Skeletal muscle tissue (tissue), 4 donors: ENCODE measurements around the gene E2F2. TPM values are rescaled to one million over a fixed set of nuclear protein-coding genes. Genes with fewer than 3 reads are reported as not detected.
"Not testable (repeated sequence)": the region's sequence is repeated elsewhere in the genome, so short reads cannot be mapped to it uniquely, and the experiment has no call there.

ENCODE experiments used
- H3K27ac ChIP-seq: one replicate; pipeline ENCODE4 v1.7.0; 2013; ENCODE audit warnings: mild to moderate bottlenecking, low read depth, low read length, inconsistent platforms
- H3K27me3 ChIP-seq, 3 donors: one replicate each; pipeline ENCODE4 v1.7.0; 2013; ENCODE audit warnings: low read length in 3 of 3; ENCODE audit not compliant: control insufficient read depth in 3 of 3, insufficient read depth in 3 of 3
- H3K36me3 ChIP-seq, 3 donors: one replicate each; pipeline ENCODE4 v1.7.0; 2013; ENCODE audit warnings: low read length in 3 of 3; ENCODE audit not compliant: control insufficient read depth in 3 of 3, insufficient read depth in 3 of 3
- H3K4me1 ChIP-seq, 3 donors: one replicate each; pipeline ENCODE4 v1.7.0; 2013; ENCODE audit warnings: low read length in 3 of 3, mild to moderate bottlenecking in 3 of 3; ENCODE audit not compliant: control insufficient read depth in 3 of 3, insufficient read depth in 3 of 3
- H3K4me3 ChIP-seq, 3 donors: one replicate each; pipeline ENCODE4 v1.7.0; 2013; ENCODE audit warnings: low read length in 3 of 3
- H3K9ac ChIP-seq, 3 donors: one replicate each; pipeline ENCODE4 v1.7.0; 2013; ENCODE audit warnings: low read length in 3 of 3, mild to moderate bottlenecking in 3 of 3, moderate library complexity in 2 of 3, low read depth in 1 of 3
- H3K9me3 ChIP-seq, 3 donors: one replicate each; pipeline ENCODE4 v1.7.0; 2013; ENCODE audit warnings: low read length in 3 of 3; ENCODE audit not compliant: control insufficient read depth in 3 of 3
- total RNA-seq: library from RNA; depleted of rRNA; stranded (reverse); fragments of >200 nt; gene quantifications from one replicate; pipeline ENCODE4 v1.2.3, GENCODE V29; 2014
- donor health status: Osteomylitis.

Gene E2F2
- total RNA-seq, 1 donor from 2014 or later: 5.7 TPM

DNA sequence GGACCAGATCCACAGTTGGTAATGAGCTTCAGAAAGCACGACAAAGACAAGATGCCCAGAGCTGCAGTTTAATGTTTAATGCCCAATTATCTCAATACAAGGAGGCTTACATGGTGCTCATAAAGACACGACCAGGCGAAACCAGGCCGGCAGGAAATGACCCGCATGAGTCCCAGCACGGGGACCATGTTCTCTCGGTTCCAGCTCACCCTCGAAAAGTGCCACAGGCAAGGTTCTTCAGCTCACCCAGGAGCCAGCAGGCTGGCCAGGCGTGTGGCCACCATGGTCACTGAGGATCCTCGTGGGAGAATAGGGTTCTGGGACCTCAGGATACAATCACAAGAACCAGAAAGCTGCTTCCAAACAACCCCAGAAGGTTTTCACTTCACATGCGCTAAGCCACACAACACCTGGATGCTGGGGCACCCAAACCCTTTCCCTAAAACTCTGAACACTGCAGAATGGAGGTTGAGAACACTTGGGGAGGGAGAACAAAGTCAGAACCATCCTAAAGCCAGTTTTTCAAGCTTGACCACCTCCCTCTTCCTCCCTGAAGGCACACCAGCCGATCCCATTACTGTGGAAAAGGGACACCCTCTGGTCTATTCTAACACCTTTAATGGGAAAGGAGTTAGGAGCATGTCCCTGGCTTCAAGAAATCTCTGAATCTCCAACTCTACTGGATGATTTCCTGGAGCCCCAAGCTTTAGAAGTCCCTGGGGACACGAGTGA lies 24.5 kb downstream of the E2F2 start:
- no peaks in the 10 kb centered on the region for H3K9me3 ChIP-seq
- peaks cover 0 to 3% (median 0%) of the 10 kb centered on the region in 3 donors for H3K27me3 ChIP-seq
- no peak overlapping the region for H3K9ac ChIP-seq
- H3K4me1 ChIP-seq: no peaks in the 10 kb centered on the region
- H3K27ac ChIP-seq: no peak overlapping the region
- H3K36me3 ChIP-seq: no peaks in the 10 kb centered on the region
- no peak overlapping the region for H3K4me3 ChIP-seq

DNA sequence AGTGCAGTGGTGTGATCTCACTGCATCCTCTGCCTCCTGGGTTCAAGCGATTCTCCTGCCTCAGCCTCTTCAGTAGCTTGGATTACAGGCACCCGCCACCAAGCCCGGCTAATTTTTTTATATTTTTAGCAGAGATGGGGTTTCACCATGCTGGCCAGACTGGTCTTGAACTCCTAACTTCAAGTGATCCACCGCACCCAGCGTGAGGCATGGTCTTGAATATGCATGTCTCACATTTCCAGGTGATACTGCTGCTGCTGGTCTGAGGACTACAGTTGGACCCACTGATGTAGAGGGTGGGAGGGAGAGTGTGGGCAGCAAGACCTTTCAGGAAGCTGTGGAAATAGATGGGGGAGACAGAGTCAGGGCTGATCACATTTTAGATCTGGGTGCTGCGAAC lies 25.2 kb downstream of the E2F2 start:
- no peak overlapping the region for H3K4me3 ChIP-seq
- H3K9ac ChIP-seq: no peak overlapping the region
- H3K9me3 ChIP-seq: no peaks in the 10 kb centered on the region
- H3K36me3 ChIP-seq: no peaks in the 10 kb centered on the region
- H3K4me1 ChIP-seq: no peaks in the 10 kb centered on the region
- no peak overlapping the region for H3K27ac ChIP-seq
- peaks cover 0 to 3% (median 0%) of the 10 kb centered on the region in 3 donors for H3K27me3 ChIP-seq

DNA sequence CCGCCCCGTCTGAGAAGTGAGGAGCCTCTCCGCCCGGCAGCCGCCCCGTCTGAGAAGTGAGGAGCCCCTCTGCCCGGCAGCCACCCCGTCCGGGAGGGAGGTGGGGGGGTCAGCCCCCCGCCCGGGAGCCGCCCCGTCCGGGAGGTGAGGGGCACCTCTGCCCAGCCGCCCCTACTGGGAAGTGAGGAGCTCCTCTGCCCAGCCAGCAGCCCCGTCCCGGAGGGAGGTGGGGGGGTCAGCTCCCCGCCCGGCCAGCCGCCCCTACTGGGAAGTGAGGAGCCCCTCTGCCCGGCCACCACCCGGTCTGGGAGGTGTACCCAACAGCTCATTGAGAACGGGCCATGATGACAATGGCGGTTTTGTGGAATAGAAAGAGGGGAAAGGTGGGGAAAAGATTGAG lies 26.9 kb downstream of the E2F2 start:
- not testable (repeated sequence) for H3K36me3 ChIP-seq, H3K9me3 ChIP-seq, H3K9ac ChIP-seq, H3K27me3 ChIP-seq, H3K27ac ChIP-seq, H3K4me1 ChIP-seq, H3K4me3 ChIP-seq

DNA sequence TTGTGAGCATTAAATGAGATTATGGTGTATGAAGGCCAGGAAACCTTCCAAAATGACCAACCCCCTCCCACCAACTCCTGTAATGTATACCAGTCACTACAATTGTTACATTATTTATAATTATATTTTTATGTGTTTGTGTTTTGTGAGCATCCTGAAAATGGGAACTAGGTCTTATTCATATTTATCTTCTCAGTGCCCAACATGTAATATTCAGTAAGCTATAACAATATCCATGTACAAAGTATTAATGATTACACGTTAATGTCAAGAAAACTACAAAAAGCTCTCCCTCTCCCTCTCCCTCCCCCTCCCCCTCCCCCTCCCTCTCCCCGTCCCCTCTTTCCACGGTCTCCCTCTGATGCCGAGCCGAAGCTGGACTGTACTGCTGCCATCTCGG lies 28.1 kb downstream of the E2F2 start:
- Histone ChIP-seq H3K36me3 (no peaks in the 10 kb centered on the region), H3K27ac (no peak overlapping the region), H3K9me3 (no peaks in the 10 kb centered on the region), H3K9ac (no peak overlapping the region), H3K4me3 (no peak overlapping the region), H3K27me3 (peaks cover 0 to 3% (median 0%) of the 10 kb centered on the region in 3 donors), H3K4me1 (no peaks in the 10 kb centered on the region)

DNA sequence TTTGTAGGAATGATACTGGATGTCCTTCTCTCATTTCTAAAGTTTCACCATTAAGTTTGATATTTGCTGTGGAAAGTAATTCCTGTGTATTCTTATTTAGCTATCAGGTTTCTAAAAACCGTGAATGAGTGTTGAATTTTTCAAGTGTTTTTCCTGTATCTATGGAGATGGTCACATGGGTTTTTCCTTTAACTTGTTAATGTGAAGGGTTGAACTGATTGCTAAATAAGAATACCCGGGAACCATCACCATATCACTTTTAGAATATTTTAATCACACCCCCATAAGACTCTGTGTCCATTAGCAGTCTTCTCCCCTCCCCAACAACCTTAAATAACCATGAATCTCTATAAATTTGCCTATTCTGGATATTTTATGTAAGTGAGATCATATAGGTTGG lies 30.6 kb downstream of the E2F2 start:
- Histone ChIP-seq H3K4me1 (peaks cover 0 to 4% (median 0%) of the 10 kb centered on the region in 3 donors), H3K27me3 (peaks cover 0 to 3% (median 0%) of the 10 kb centered on the region in 3 donors), H3K36me3 (no peaks in the 10 kb centered on the region), H3K4me3 (no peak overlapping the region), H3K9me3 (no peaks in the 10 kb centered on the region), H3K9ac (no peak overlapping the region), H3K27ac (no peak overlapping the region)

DNA sequence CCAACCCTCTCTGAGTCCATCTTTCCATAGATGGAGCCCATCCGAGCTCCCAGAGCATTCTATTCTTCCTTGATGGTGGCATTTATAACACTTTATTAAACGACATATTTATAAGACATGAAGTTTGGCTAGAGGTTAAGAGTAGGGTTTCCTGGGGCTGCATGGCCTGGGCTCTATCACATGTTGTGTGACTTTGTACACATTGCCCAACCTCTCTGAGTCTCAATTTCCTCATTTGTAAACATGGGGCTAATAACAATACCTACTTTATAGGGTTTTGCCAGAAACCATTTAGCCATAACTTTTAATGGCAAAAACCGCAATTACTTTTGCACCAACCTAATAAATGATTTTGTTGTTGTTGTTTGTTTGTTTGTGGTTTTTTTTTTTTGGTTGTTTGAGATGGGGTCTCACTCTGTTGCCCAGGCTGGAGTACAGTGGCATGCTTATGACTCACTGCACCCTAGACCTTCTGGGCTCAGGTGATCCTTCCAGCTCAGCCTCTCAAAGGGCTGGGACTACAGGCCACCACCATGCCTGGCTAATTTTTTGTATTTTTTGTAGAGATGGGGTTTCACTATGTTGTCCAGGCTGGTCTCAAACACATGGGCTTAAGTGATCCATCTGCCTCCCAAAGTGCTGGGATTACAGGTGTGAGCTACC lies 33.1 kb downstream of the E2F2 start:
- Histone ChIP-seq H3K9me3 (no peaks in the 10 kb centered on the region), H3K4me3 (no peak overlapping the region), H3K9ac (peak overlapping the region in 1 of 3 donors; percentile 45), H3K36me3 (no peaks in the 10 kb centered on the region), H3K27me3 (no peaks in the 10 kb centered on the region), H3K4me1 (peaks cover 0 to 4% (median 0%) of the 10 kb centered on the region in 3 donors), H3K27ac (no peak overlapping the region)

DNA sequence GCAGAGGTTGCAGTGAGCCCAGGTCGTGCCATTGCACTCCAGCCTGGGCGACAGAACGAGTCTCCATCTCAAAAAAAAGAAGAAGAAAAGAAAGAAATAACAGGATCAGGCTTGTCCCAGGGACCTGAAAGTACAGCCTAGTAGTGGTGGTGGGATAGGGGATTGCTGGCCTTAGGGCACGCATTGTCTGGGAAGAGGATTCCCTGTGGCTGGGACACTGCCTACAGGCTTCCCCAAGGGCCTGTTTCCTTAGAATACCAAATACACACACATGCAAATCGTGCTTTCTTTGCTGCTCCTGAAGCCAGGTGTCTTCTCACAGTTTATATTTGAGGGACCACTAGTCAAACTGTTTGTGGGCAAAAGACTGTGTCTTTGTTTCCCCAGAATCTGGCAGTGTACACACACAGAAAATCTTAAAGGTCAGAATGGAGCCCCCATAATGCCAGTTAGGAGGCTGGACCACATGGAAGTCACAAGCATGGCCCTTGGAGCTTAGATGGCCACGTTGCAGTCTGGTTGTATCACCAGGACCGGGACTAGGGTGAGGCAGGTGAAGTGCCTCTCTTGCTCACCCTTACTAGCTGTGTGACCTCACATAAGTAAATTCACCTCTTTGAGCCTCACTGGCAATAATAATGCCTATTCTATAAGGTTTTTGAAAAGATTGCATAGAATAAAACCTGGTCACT lies 34.4 kb downstream of the E2F2 start:
- H3K9ac ChIP-seq: no peak overlapping the region
- no peak overlapping the region for H3K27ac ChIP-seq
- peaks cover 0 to 10% (median 3%) of the 10 kb centered on the region in 3 donors for H3K4me1 ChIP-seq
- no peak overlapping the region for H3K4me3 ChIP-seq
- H3K36me3 ChIP-seq: no peaks in the 10 kb centered on the region
- H3K9me3 ChIP-seq: no peaks in the 10 kb centered on the region
- H3K27me3 ChIP-seq: no peaks in the 10 kb centered on the region

DNA sequence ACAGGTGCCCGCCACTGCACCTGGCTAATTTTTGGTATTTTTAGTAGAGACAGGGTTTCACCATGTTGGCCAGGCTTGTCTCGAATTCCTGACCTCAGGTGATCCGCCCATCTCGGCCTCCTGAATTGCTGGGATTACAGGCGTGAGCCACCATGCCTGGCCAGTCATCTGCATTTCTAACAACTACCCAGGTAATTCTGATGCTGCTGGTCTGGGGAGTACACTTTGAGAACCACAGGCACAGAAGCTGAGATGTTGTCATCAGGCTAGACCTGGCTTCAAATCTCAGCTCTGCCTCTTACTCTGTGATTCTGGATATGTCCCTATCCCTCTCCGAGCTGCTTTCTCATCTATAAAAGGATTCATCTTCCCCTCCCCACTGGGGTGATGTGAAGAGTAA lies 36.2 kb downstream of the E2F2 start:
- not testable (repeated sequence) for H3K4me3 ChIP-seq, H3K36me3 ChIP-seq, H3K9ac ChIP-seq, H3K4me1 ChIP-seq, H3K27me3 ChIP-seq, H3K9me3 ChIP-seq, H3K27ac ChIP-seq

DNA sequence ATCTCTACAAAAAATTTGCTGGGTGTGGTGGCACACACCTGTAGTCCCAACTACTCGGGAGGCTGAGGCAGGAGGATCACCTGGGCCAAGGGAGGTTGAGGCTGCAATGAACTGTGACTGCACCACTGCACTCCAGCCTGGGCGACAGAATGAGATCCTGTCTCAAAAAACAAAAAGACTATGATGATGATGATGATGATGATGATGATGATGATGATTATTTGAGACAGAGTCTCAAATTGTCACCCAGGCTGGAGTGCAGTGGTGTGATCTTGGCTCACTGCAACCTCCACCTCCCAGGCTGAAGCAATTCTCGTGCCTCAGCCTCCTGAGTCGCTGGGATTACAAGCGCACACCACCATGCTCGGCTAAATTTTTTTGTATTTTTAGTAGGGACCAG lies 38.3 kb downstream of the E2F2 start:
- H3K4me3 ChIP-seq, H3K27ac ChIP-seq, H3K9ac ChIP-seq, H3K36me3 ChIP-seq, H3K4me1 ChIP-seq, H3K9me3 ChIP-seq, H3K27me3 ChIP-seq: not testable (repeated sequence)

DNA sequence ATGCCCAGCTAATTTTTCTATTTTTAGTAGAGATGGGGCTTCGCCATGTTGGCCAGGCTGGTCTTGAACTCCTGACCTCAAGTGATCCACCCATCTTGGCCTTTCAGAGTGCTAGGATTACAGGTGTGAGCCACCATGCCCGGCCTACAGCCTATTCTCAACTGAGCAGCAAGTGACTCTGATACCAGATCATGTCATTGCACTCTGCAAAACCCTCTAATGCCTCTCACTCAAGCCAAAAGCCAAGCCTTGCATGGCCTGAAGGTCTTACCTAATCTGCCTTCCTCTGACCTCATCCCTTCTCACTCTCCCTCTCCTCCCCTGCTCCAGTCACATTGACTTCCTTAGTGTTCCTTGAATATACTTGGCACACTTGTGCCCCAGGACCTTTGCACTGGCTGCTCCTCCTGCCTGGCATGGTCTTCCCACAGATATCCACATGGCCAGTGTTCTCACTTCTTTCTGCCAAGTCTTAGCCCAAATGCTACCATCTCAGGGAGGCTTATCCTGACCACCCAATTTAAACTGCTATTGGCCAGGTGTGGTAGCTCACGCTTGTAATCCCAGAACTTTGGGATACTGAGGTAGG lies 38.8 kb downstream of the E2F2 start:
- Histone ChIP-seq H3K27ac (no peak overlapping the region), H3K9ac (no peak overlapping the region), H3K27me3 (no peaks in the 10 kb centered on the region), H3K4me1 (peaks cover 0 to 7% (median 3%) of the 10 kb centered on the region in 3 donors), H3K9me3 (no peaks in the 10 kb centered on the region), H3K36me3 (no peaks in the 10 kb centered on the region), H3K4me3 (no peak overlapping the region)
